Activated CD4-positive, CD25-positive, alpha-beta regulatory T cell treated with anti-CD3 and anti-CD28 coated beads, Interleukin-2, amount 50 U/mL, for 72 hours (primary cell): Measurements from ENCODE around the gene RECK.
"Not testable (repeated sequence)": the region's sequence is repeated elsewhere in the genome, so short reads cannot be mapped to it uniquely, and the experiment has no call there.

Experiments
- DNase-seq: peaks from one replicate; pipeline ENCODE4 v3.0.0; 2021

RECK gene

DNA sequence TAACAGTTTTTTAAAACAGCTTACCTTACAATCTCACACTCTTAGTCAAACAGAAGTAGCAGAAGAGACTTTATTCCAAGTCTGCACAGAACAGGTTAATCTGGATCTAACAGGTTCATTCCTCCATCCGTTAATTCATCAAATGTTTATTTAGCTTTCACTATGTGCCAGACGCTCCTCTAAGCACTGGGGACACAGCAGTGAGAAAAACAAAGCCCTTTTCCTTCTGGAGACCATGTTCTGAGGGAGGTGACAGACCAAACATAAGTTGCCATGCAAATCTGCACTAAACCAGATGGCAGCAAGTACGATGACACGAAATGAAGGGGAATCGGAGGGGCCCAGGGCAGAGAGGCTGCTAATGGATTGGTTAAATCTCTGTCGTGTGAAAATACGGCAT is 82.8 kb downstream of the RECK start:
- no peak for DNase-seq

DNA sequence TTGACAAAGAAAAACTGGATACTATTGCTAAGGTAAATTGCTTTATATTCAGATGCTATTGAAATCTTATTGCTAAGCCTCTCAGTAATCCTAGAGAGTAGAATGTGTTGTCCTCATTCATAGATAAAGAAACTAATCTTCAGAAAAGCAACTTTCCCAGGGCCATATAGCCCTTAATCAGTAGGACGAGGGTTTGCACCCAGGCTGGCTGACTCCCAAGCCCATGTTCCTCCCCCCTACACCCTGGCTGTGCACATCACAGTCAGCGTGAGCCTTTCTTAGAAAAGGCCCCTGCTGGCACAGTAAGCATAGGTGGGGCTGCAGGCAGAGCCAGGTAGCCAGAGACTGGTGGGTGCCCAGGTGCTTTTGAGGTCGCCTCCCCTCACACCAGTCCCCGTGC is 84.0 kb downstream of the RECK start:
- DNase-seq, result no peak

DNA sequence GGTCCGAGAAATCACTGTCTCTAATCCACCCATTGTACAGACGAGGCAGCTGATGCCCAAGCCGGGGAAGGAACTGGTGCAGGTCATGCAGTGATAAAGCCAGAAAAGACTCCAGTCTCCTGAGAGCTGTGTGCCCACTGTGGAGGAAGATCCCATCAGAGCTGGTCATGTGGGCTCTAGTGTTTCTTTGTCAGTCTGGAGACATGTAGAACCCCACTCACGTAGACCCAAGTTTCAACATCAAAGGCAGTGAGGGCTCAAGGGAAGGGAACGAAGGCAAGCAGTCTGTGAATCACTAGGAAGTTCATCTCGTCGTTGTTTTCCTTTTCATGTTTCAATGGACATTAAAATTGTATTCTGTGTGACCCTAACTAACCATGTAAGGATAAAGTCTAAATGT is 85.3 kb downstream of the RECK start:
- DNase-seq, result no peak

DNA sequence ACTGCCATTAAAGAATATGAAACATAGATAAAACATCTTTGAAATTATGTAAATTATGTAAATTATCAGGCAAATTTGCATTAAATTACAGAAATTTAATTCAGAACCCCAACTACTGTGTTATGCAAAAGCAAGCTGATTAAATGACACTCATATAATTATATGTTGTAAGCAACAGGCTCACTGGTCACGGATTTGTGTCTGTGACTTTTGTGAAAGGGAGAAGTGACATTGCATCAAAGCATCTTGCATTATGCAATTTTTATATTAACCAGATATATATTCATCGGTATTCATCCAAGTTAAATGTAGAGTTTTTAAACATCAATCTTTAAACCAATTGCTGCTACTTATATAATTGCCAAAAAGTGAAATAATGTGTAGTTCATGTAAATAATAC is 86.8 kb downstream of the RECK start:
- DNase-seq, result no peak

DNA sequence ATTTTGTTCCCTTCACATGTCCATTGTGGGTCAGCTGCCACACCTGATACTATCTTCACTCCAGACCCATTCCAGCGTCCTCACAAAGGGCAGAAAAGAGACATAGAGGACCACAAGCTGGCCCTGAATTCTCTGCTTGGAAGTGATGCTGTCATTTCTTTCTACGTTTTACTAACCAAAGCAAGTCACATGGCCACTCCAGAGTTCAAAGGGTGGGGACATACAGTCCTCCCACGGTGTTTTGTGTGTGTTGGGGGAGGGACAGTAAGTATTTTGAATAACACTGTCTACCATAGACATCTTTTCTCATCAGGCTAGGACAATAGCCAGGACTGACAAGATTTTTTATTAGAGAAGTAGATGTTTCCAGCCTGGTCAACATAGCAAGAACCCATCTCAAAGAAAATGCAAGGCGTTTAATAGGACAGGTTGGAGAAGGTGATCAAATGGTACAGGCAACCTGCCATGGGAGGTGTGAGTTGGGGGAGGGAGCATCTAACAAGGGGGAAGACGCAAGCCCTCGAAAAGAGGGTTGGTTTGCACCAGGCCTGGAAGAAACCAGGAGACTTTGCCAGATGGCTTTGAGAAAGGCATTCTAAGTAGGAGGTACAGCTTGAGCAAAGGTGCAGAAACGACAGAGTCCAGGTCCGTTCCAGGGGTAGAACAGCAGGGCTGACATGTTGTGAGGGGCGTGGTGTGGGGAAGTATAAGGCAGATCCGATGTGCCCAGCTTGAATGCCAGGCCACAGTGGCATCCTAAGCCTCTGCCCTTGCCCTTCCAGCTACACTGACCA is 88.5 kb downstream of the RECK start:
- DNase-seq, result no peak

DNA sequence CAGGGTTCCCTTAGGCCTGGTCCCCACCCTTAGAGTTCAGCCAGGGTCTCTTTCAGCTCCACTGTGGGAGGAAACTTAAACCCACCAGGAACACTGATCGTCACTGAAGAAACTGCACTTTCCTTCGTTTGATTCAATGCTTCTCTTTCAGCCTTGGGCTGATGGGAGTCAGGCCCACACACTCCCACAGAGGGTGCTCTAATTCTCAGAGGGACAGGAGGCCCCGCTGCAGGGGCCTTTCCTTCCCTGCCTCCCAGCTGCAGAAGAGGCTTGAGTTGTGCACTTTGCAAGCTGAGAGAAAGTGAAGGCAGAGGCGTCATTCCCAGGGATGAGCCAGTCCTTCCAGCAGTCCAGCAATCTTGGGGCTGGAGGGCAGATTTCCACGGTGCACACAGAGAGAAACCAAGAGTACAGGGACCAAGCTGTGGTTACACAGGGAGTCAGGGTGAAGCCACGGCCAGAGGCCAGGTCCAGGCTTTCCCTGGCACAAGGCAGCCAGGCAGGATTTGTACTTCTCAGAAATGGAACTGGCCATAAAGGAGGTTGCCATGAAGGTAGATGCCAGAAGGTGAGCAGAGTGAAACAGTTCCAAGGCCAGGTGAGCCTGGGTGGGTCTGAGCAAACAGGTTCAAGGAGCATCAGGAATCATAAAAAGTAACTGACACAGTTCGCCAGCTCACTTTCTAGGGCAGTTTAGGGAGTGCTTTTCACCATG is 89.5 kb downstream of the RECK start:
- DNase-seq, result no peak

DNA sequence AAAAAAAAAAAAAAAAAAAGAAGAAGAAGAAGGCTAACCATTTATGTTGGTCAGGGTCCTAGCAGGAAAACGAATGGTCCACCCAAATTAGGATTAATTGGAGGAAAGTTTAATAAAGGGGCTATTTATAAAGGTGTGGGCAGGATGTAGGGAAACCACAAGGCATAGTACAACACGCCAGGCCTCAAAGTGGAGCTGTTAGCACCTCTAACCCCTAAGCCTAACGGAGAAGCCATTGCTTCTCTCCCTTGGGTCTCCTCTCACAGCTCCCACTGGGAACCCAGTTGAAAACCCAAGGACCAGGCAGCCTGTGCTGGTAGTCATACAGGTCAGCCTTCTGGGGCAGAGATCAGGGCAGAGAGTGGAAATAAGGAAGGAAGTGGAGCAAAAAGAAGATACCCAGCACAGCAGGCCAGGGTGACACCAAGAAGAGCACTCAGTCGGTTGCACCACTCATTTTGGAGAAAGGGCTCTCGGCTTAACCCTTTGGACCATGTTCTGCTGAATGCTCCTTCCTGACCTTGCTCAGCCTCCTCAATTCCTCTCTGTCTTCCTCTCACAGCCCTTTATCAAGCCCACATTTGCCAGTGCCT is 91.0 kb downstream of the RECK start:
- DNase-seq, result no peak

DNA sequence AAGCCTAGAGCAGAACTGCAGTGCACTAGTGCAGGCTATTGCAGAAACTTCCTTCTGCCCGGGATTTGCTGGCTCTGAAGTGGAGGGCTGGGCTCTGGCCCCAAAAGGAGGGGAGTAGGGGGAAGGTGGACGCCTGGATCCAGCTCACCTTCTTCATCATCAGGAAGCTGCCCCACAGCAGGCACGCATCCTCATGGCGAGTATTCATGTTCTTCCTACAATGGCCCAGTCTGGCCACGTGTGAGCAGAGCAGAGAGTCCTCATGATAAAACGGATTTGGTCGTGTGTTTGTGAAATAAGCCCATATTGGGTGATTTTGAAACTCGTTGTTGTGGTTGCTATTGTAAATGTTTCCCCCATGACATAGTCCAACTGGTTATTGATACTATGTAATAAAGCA is 91.6 kb downstream of the RECK start:
- no peak for DNase-seq

DNA sequence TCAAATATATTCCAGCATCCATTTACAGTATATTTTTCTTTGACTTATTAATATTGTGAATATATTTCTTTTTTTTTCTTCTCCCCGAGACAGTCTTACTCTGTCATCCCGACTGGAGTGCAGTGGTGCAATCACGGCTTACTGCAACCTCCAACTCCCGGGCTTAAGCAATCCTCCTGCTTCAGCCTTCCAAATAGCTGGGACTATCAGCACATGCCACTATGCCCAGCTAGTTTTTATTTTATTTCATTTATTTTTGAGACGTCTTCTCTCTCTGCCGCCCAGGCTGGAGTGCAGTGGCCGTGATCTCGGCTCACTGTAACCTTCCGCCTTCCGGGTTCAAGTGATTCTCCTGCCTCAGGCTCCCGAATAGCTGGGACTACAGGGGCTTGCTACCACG is 92.4 kb downstream of the RECK start:
- no peak for DNase-seq

DNA sequence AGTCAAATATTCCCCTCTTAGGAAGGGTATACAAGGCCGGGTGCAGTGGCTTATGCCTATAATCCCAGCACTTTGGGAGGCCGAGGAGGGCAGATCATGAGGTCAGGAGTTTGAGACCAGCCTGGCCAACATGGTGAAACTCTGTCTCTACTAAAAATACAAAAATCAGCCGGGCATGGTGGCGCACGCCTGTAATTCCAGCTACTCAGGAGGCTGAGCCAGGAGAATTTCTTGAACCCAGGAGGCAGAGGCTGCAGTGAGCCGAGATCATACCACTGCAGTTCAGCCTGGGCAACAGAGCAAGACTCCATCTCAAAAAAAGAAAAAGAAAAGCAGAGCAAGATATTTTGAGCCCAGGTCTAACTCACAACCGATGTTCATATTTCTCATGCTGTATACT is 95.0 kb downstream of the RECK start:
- DNase-seq, result not testable (repeated sequence)

DNA sequence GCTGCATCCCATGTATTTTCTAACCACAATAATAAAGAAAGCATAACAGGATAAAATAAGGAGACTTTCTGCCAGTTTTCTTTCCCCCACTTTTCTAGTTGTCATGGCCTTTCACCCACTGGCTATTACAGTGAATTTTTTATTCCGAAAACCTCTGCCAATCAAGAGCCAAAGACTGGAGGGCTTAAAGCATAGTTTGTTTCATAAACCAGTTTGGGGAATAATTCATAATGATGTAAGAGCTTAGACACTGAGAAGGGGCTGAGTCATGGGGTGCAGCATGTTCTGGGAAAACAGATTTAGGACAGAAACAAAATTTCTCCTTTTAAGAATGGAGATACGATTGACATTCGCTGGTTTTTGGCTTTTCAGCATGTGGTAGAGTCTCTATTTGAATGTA is 95.4 kb downstream of the RECK start:
- DNase-seq, result no peak

DNA sequence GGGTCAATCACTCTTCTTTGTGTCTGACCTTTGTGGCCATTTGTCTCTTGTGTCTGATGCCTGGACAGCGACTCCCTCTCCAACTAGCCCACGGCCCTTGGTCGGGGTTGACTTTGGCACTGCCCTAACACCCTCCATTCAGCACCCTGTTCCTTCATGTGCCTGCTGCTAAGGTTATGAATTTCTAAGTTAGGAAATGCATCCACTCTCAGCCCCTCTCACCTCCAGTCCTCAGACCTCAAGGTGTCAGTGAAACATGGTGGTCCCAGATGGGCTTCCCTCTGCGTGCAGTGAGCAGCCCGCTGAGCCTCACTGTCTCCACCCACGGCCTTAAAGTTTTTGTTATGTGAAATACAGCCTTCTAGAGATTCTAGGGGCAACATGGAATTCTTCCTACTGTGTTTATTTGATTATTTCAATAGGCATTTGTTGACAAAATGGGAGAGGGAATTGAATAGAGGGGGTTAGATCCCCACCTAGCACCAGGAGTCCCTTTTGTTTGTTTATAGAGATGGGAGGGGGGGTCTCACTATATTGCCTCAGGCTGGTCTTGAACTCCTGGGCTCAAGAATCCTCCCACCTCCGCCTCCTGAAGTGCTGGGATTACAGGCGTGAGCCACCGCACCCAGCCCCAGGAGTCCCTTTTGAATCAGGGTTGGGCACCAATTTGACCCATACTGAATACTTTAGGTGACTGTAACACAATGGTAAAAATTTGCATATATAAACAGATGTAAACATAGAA is 98.2 kb downstream of the RECK start:
- DNase-seq, result no peak

DNA sequence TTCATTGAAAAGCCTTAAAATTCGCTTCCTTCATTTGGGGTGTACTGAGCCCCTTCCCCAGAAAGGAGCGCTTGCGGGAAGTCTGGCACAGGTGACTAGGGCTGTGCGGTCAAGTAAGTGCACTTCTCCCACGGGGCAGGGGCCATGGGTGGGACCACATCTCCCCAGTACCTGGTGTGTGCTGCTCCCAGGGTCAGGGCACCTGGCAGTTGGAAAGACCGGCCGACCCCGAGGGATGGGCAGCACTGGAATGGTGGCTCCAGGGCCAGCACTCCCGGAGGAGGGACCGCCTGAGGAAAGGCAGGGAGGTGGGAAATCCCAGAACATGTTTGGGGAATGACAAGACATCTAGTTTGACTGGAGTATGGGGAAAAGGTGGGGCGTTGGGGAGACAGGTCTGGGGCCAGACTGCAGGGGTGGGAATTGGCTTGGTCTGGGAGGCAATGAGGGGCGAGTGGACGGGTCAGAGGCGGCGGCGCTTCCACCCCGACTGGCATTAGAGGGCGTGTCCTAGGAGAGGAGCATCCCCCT is 99.1 kb downstream of the RECK start:
- no peak for DNase-seq

DNA sequence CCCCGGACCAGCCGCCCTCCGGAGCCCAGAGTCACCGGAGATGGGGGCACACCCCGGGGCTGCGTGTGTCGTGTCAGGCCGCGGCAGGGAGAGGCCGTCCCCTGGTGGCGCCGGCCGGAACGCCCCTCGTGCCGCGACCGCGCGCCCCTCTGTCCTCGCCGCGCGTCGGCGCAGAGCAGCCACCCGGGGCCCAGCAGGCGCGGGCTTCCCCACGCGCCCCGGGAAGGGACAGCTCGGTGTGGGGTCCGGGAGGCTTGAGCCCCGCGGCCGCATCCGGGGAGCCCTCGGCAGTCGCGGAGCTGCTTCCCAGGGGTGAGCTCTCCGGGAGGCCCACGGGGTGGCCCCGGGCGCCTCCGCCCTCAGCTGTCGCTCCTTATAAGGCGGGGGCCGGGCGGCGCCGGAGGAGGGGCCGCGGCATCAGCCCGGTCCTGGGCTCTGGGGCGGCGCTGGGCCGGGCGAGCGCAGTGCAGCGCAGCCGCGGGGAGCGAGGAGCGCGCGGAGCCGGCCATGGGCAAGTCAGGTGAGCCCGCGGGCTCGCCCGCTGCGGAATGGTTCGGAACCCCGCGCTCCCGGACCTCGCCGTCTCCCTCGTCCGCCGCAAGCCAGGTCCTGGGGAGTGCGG is 99.7 kb downstream of the RECK start, which contains the start of gene GLIPR2:
TSS of gene GLIPR2 (plus strand) at position 462 of the 622 bp plus-strand sequence. CDS start at position 508, 46 bp downstream.
- DNase-seq, result peak; percentile 83

DNA sequence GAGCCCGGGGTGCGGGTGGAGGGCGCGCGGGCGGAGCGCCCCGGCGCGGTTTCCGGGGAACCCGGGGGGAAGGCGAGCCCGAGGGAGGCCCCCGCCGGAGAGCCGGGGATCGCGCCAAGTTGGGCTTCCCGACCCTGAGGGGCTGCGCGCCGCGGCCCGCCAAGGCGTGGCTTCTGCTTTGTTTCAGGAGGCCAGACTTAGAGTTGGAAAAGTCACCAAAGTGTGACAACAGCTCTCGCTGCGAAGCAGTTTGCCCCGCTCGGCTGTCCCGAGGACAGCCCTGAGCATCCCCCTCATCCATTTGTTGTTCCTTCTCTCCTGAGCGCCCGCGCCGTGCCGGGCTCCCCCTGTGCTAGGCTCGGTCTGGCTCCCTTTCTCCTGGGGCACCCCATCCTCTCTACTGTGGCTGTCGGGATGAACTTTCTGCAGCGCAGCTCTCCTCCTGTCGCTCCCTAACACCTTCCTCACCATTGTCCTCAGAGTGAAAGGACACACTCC is 100.2 kb downstream of the RECK start:
- no peak for DNase-seq

DNA sequence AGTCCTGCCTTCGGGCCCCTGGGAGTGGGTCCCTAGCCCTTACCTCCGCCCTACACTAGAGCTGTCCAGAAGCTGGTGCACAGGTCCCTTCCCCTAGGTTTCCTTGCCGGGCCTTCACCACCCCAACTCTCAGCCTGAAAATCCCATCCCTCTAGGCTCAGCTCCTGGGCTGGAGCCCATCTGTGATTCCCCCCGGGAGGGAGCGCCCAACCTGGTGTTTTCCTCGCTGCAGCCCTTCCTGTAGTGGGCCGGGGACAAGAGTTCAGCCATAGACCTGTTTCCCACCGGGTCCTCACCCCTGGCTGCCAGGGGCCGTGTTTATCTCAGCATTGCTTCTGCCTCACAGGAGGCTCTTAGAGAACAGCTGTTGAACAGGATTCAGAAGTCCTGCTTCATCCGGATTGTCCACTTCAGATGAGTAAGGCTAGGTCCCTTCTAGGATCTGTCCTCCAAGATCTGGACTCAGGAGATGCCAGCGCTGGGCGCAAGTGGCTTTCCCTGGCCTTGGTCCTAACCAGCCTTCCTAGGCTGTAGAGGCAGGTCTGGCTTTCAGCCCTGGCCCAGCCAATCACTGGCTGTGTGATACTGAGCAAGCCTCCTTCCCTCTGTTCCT is 100.8 kb downstream of the RECK start:
- DNase-seq, result no peak

DNA sequence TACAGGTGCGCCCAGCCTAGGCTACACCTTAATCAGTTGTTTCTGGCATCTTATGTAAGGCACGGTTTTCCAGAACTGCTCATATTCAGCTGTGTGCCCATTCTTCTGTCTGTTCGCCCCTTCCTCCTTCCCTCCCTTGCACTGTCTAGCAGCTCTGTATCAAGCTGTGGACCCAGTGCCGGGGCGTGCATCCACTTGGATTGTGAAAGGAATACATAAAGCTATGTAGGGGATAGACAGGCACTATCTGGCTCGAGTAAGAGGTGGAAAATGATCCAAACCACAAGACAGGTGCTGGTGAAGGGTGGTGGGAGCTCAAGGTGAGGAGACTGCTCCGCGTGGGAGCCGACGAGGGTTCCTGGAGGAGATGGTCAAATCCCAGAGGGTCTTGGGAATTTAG is 101.8 kb downstream of the RECK start:
- DNase-seq, result no peak

DNA sequence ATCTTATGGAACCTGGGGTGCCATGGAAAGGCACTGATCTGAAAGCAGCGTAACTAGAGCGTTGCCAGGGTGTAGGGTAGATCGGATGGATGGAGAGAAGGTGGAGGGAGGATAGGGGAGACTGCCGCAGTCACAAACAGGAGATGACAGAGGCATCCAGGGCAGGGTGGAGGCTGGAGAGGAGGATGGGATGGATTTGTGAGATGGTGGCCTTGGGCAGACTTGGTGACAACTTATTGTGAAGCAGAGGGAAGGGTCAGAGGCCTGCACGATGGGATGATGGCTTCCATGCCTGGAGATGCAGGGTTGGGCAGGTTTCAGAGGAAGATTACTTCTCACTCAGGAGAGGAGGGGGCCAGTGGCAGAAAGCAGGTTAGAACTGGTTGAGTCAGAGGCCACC is 102.2 kb downstream of the RECK start:
- no peak for DNase-seq

DNA sequence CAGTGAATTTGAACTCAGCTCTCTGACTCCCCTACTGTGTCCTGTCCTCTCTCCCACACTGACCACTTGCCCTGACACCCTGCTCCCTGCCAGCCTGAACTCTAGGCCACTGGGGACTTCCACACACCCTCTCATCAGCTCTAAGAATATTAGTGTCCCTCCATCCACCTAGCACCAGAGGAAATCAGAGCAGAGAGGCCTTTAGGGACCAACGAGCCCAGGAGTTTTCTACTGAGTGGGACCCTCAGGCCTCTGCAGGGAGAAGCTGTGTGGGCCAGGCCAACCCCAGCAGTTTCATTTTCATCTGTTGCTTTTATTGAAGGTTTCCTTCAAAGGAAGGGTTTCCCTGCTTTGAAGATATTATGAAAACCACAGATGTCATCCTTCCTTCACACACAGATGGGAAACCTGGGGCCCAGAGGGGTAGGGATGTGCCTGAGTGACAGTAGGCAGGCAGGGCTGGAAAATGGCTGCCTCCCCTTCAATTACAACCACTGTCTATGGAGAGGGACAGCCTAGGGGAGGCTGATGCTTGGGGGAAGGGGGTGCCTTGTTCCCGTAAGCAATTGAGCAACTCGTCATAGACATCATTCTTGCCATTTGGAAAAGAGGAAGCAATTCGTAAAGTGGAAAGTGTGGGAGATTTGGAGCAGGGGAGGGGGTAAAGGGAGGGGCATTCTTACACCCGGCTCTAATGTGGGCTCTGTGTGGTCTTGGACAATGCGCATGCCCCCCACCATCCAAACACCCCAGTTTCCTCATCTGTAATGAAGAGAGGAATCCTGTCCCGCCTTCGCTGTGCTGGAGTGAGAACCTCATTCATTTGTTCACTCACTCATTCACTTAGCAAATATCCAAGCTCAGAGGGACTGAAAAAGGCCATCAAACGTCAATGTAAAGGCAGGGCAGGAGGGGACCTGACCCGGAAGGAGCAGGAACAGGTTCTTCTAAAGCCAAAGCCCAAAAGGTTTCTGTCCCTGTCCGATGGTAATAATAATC is 103.7 kb downstream of the RECK start:
- no peak for DNase-seq

DNA sequence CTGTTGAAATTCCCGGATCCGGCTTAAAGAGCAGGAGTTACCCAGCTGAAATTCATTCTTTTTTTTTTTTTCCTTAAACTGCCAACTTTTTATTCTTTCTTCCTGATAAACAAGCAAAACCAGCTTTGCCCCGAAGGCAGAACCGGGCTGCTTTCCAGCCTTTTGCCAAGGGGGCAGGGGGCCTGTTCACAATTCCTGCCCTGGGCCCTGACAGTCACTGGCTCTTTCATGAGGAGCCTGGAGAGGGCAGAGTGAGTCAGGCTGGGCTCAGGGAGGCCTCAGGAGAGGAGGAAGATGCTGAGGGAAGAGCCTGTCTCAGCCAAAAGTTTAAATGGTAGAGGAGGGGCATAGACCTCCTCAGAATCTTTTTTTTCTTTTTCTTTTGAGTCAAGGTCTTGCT is 104.6 kb downstream of the RECK start:
- no peak for DNase-seq

DNA sequence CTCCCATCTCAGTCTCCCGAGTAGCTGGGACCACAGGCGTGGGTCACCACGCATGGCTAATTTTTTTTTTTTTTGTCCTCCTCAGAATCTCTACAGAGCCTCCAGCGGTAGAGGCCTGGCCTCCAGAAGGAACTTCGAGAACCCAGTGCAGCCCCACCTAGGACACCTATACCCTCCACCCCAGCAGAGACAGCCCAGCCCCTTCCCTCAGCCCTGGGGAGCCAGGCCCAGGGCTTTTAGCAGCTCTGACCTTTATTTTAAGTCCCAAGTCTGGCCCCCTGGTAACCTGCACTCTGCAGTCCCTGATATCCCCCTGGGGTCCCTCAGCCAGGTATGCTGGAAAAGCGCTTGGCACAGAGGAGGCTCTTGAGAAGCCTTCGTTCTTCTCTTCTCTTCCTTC is 105.0 kb downstream of the RECK start:
- no peak for DNase-seq
